CD4-positive, alpha-beta memory T cell (primary cell): ENCODE data around the gene FLT1. TPM values are rescaled to one million over a fixed set of nuclear protein-coding genes. Genes with fewer than 3 reads are reported as not detected.

Source experiments
- CTCF ChIA-PET: fragments of 350-600 bp; sonication (Branson Sonifier 250); formaldehyde crosslinking; loops from one replicate; lab custom pipeline; 2021; ENCODE audit warnings: inconsistent platforms; ENCODE audit not compliant: partially characterized antibody; lab: Charles Lee
- POLR2A ChIA-PET: fragments of 350-600 bp; sonication (Branson Sonifier 250); formaldehyde crosslinking; loops from one replicate; lab custom pipeline; 2021; ENCODE audit not compliant: partially characterized antibody; lab: Charles Lee
- DNase-seq, 5 donors: peaks; one replicate each; pipeline versions ENCODE4 v3.0.0 to v3.0.0-alpha.2; 2020 to 2022; ENCODE audit warnings: mixed read lengths in 1 of 5
- H3K27ac ChIP-seq: one replicate; pipeline ENCODE4 v1.7.0; 2013; ENCODE audit warnings: low read depth, low read length
- H3K27me3 ChIP-seq: 2 replicates; pipeline ENCODE4 v1.7.0; 2013; ENCODE audit warnings: mild to moderate bottlenecking, low read length, moderate library complexity; ENCODE audit not compliant: insufficient read depth
- H3K36me3 ChIP-seq: 2 replicates; pipeline ENCODE4 v1.7.0; 2013; ENCODE audit warnings: mild to moderate bottlenecking, low read length, moderate library complexity; ENCODE audit not compliant: insufficient read depth
- H3K4me1 ChIP-seq: 2 replicates; pipeline ENCODE4 v1.7.0; 2013; ENCODE audit warnings: mild to moderate bottlenecking, low read length, moderate library complexity; ENCODE audit not compliant: insufficient read depth
- H3K4me3 ChIP-seq, 2 donors: one replicate each; pipeline ENCODE4 v1.7.0; 2013; ENCODE audit warnings: low read length in 2 of 2, mild to moderate bottlenecking in 1 of 2
- H3K9me3 ChIP-seq, 2 donors: one replicate each; pipeline ENCODE4 v1.7.0; 2013; ENCODE audit warnings: low read length in 2 of 2, control low read depth in 1 of 2; ENCODE audit not compliant: control insufficient read depth in 1 of 2
- H3K27ac Mint-ChIP-seq, 7 donors: one replicate each; pipeline ENCODE4 v1.8.0; 2020 to 2021; ENCODE audit warnings: mixed read lengths in 7 of 7, mild to moderate bottlenecking in 6 of 7, inconsistent platforms in 3 of 7, moderate library complexity in 3 of 7
- H3K27me3 Mint-ChIP-seq, 2 donors: one replicate each; pipeline ENCODE4 v1.8.0; 2020 to 2021; ENCODE audit warnings: mixed read lengths in 2 of 2
- H3K36me3 Mint-ChIP-seq, 2 donors: one replicate each; pipeline ENCODE4 v1.8.0; 2020 to 2021; ENCODE audit warnings: mixed read lengths in 2 of 2, inconsistent platforms in 1 of 2, mild to moderate bottlenecking in 1 of 2
- H3K4me1 Mint-ChIP-seq, 4 donors: one replicate each; pipeline ENCODE4 v1.8.0; 2020 to 2021; ENCODE audit warnings: mixed read lengths in 4 of 4, mild to moderate bottlenecking in 1 of 4
- H3K4me3 Mint-ChIP-seq, 8 donors: one replicate each; pipeline ENCODE4 v1.8.0; 2020 to 2021; ENCODE audit warnings: mixed read lengths in 8 of 8, mild to moderate bottlenecking in 7 of 8, moderate library complexity in 6 of 8, inconsistent platforms in 3 of 8
- H3K9me3 Mint-ChIP-seq, 8 donors: one replicate each; pipeline ENCODE4 v1.8.0; 2020 to 2021; ENCODE audit warnings: mixed read lengths in 8 of 8, mild to moderate bottlenecking in 5 of 8, inconsistent platforms in 3 of 8, moderate library complexity in 1 of 8
- intact Hi-C: fragments of 100-400 bp; cut with micrococcal nuclease; formaldehyde crosslinking; loops from one replicate; pipeline ENCODE4 v1.15.1; 2023
- polyA plus RNA-seq, 2 donors: library from polyadenylated mRNA; unstranded; fragments of 300-500 nt; fragmentation: Illumina TruSeq; gene quantifications; one replicate each; pipeline ENCODE4 v1.2.3, GENCODE V29; 2021
- total RNA-seq, 2 experiments: library from RNA; stranded (reverse); gene quantifications; one replicate each; pipeline ENCODE4 v1.2.3, GENCODE V29; 2021

FLT1 gene
- total RNA-seq (under 1 TPM; 0.25 to 0.26 TPM), polyA plus RNA-seq (under 1 TPM in 1 of 2 donors, not detected in 1; 0.15 TPM)

GRCh38 chr13:28494778-28495537, at the start of gene FLT1:
FLT1 (minus strand) TSS chr13:28495128; CDS start chr13:28494843, 285 bp downstream.
- DNase-seq, result peak in 2 of 5 donors; percentile 10 to 14
- H3K4me1 ChIP-seq, result peaks cover 3% of the 10 kb centered on the region
- no peaks in the 10 kb centered on the region for H3K36me3 ChIP-seq
- ChIA-PET POLR2A (no interaction called here), CTCF (no interaction called here)
- H3K27me3 ChIP-seq, result peaks cover 6% of the 10 kb centered on the region
- H3K4me3 ChIP-seq, result no peak within 1 kb of the TSS
- H3K9me3 Mint-ChIP-seq, result peaks cover 0 to 3% (median 0%) of the 10 kb centered on the region in 8 donors
- H3K36me3 Mint-ChIP-seq, result no peaks in the 10 kb centered on the region
- peak within 1 kb of the TSS in 6 of 8 donors; percentile 11 to 66 (median 22) for H3K4me3 Mint-ChIP-seq
- H3K4me1 Mint-ChIP-seq, result peaks cover 1 to 18% (median 10%) of the 10 kb centered on the region in 4 donors
- no peak within 1 kb of the TSS for H3K27ac ChIP-seq
- intact Hi-C loops, result no loop called here
- peaks cover 38 to 42% of the 10 kb centered on the region in 2 donors for H3K27me3 Mint-ChIP-seq
- H3K27ac Mint-ChIP-seq, result no peak within 1 kb of the TSS
- no peaks in the 10 kb centered on the region for H3K9me3 ChIP-seq

- POLR2A ChIA-PET, result no interaction called here
- Mint-ChIP-seq H3K27me3 (peaks cover 11 to 12% of the 10 kb centered on the region in 2 donors), H3K4me3 (no peak overlapping the region)
These were observed 49.1 kb upstream of the FLT1 start for GRCh38 chr13:28544026-28544425.

GRCh38 chr13:28542804-28543203, 47.9 kb upstream of the FLT1 start:
- no peaks in the 10 kb centered on the region for H3K36me3 ChIP-seq
- Mint-ChIP-seq H3K27me3 (peaks cover 9% of the 10 kb centered on the region in 2 donors), H3K4me1 (peaks cover 0 to 4% (median 0%) of the 10 kb centered on the region in 4 donors), H3K27ac (no peak overlapping the region), H3K36me3 (peaks cover 0 to 9% of the 10 kb centered on the region in 2 donors), H3K4me3 (no peak overlapping the region), H3K9me3 (peaks cover 2 to 21% (median 9%) of the 10 kb centered on the region in 8 donors)
- DNase-seq, result no peak
- H3K27ac ChIP-seq, result no peak overlapping the region
- ChIA-PET POLR2A (no interaction called here), CTCF (interaction anchor here (0.6 kb wide), 1 partner anchor 47 kb away, joined by 3 read pairs; no protein-coding TSS in a partner anchor)
- no peak overlapping the region for H3K4me3 ChIP-seq
- no peaks in the 10 kb centered on the region for H3K27me3 ChIP-seq
- H3K9me3 ChIP-seq, result no peaks in the 10 kb centered on the region
- H3K4me1 ChIP-seq, result no peaks in the 10 kb centered on the region
- intact Hi-C loops, result no loop called here

More at GRCh38 chr13:28544026-28544425, 49.1 kb upstream of the FLT1 start:
- Histone ChIP-seq H3K9me3 (no peaks in the 10 kb centered on the region), H3K27me3 (no peaks in the 10 kb centered on the region), H3K27ac (no peak overlapping the region), H3K4me3 (no peak overlapping the region), H3K4me1 (no peaks in the 10 kb centered on the region), H3K36me3 (no peaks in the 10 kb centered on the region)
- H3K4me1 Mint-ChIP-seq, result peaks cover 0 to 4% (median 0%) of the 10 kb centered on the region in 4 donors
- peaks cover 2 to 21% (median 9%) of the 10 kb centered on the region in 8 donors for H3K9me3 Mint-ChIP-seq
- no peak for DNase-seq
- no peak overlapping the region for H3K27ac Mint-ChIP-seq
- CTCF ChIA-PET, result no interaction called here
- intact Hi-C loops, result no loop called here
- peaks cover 0 to 9% of the 10 kb centered on the region in 2 donors for H3K36me3 Mint-ChIP-seq

GRCh38 chr13:28541966-28542365, 47.0 kb upstream of the FLT1 start:
- peaks cover 0 to 4% (median 0%) of the 10 kb centered on the region in 4 donors for H3K4me1 Mint-ChIP-seq
- H3K36me3 ChIP-seq, result no peaks in the 10 kb centered on the region
- H3K36me3 Mint-ChIP-seq, result peaks cover 0 to 3% of the 10 kb centered on the region in 2 donors
- H3K27ac Mint-ChIP-seq, result no peak overlapping the region
- ChIA-PET CTCF (no interaction called here), POLR2A (no interaction called here)
- DNase-seq, result no peak
- H3K27me3 ChIP-seq, result no peaks in the 10 kb centered on the region
- H3K4me3 ChIP-seq, result no peak overlapping the region
- H3K9me3 Mint-ChIP-seq, result peaks cover 2 to 21% (median 9%) of the 10 kb centered on the region in 8 donors
- no peaks in the 10 kb centered on the region for H3K4me1 ChIP-seq
- H3K27me3 Mint-ChIP-seq, result peaks cover 4 to 12% of the 10 kb centered on the region in 2 donors
- no peak overlapping the region for H3K27ac ChIP-seq
- intact Hi-C loops, result no loop called here
- no peaks in the 10 kb centered on the region for H3K9me3 ChIP-seq
- no peak overlapping the region for H3K4me3 Mint-ChIP-seq

- no peaks in the 10 kb centered on the region for H3K36me3 ChIP-seq
- ChIA-PET CTCF (no interaction called here), POLR2A (no interaction called here)
- intact Hi-C loops, result no loop called here
- H3K4me3 Mint-ChIP-seq, result peak overlapping the region in 1 of 8 donors; percentile 21
- peaks cover 0 to 3% of the 10 kb centered on the region in 2 donors for H3K36me3 Mint-ChIP-seq
- no peak overlapping the region for H3K27ac Mint-ChIP-seq
- peaks cover 7 to 22% of the 10 kb centered on the region in 2 donors for H3K27me3 Mint-ChIP-seq
- no peak overlapping the region for H3K27ac ChIP-seq
- no peak for DNase-seq
- H3K9me3 Mint-ChIP-seq, result peaks cover 2 to 21% (median 9%) of the 10 kb centered on the region in 8 donors
- H3K4me1 Mint-ChIP-seq, result peaks cover 0 to 4% (median 0%) of the 10 kb centered on the region in 4 donors
- no peaks in the 10 kb centered on the region for H3K27me3 ChIP-seq
- H3K4me1 ChIP-seq, result no peaks in the 10 kb centered on the region
- H3K9me3 ChIP-seq, result no peaks in the 10 kb centered on the region
- no peak overlapping the region for H3K4me3 ChIP-seq
These were observed 45.7 kb upstream of the FLT1 start for GRCh38 chr13:28540612-28541011.

- H3K36me3 Mint-ChIP-seq, result peaks cover 0 to 3% of the 10 kb centered on the region in 2 donors
- H3K27ac ChIP-seq, result no peak overlapping the region
- no peaks in the 10 kb centered on the region for H3K36me3 ChIP-seq
- H3K4me1 Mint-ChIP-seq, result peaks cover 0 to 4% (median 0%) of the 10 kb centered on the region in 4 donors
- peaks cover 5 to 24% of the 10 kb centered on the region in 2 donors for H3K27me3 Mint-ChIP-seq
- no peak for DNase-seq
- no peaks in the 10 kb centered on the region for H3K9me3 ChIP-seq
- peaks cover 2 to 20% (median 8%) of the 10 kb centered on the region in 8 donors for H3K9me3 Mint-ChIP-seq
- intact Hi-C loops, result no loop called here
- no peaks in the 10 kb centered on the region for H3K27me3 ChIP-seq
- no peaks in the 10 kb centered on the region for H3K4me1 ChIP-seq
- no peak overlapping the region for H3K27ac Mint-ChIP-seq
- H3K4me3 Mint-ChIP-seq, result no peak overlapping the region
- ChIA-PET CTCF (no interaction called here), POLR2A (no interaction called here)
- H3K4me3 ChIP-seq, result no peak overlapping the region
These were observed 44.8 kb upstream of the FLT1 start for GRCh38 chr13:28539625-28540286.

GRCh38 chr13:28538932-28539331, 44.0 kb upstream of the FLT1 start:
- Mint-ChIP-seq H3K36me3 (peaks cover 0 to 2% of the 10 kb centered on the region in 2 donors), H3K27me3 (peaks cover 7 to 30% of the 10 kb centered on the region in 2 donors), H3K4me1 (peaks cover 0 to 4% (median 0%) of the 10 kb centered on the region in 4 donors), H3K9me3 (peaks cover 0 to 12% (median 6%) of the 10 kb centered on the region in 8 donors), H3K4me3 (no peak overlapping the region), H3K27ac (no peak overlapping the region)
- H3K27me3 ChIP-seq, result no peaks in the 10 kb centered on the region
- H3K9me3 ChIP-seq, result no peaks in the 10 kb centered on the region
- no peak overlapping the region for H3K4me3 ChIP-seq
- no peak overlapping the region for H3K27ac ChIP-seq
- ChIA-PET POLR2A (no interaction called here), CTCF (no interaction called here)
- no peaks in the 10 kb centered on the region for H3K4me1 ChIP-seq
- DNase-seq, result no peak
- intact Hi-C loops, result no loop called here
- H3K36me3 ChIP-seq, result no peaks in the 10 kb centered on the region
